ENCODE measurements around the gene SLC22A23.

The SLC22A23 gene

GRCh38 chr6:3280866-3281465, 175.9 kb downstream of the SLC22A23 start:
- peak; percentile 51 for DNase-seq

DNA sequence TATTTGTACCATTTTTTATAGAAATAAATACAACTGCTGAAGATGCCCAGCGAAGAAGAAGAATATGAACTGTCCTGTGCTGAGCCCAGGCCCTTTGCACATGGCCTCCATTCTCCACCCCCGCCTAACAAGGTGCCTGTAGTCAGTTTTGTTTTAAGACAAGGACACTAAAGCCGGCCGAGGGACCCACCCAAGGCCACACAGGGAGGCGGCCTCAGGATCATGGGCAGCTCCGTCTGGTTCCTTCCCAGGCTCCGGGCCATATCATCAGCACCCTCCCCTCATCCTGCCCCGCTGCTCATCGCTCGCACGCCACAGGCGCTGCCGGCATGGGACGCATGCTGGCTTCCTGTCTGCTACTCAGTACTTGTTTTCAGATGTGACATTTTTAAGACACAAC, 176.8 kb downstream of the SLC22A23 start:
- DNase-seq: peak; percentile 46

GRCh38 chr6:3278691-3279090, 178.2 kb downstream of the SLC22A23 start:
- DNase-seq: no peak

DNA sequence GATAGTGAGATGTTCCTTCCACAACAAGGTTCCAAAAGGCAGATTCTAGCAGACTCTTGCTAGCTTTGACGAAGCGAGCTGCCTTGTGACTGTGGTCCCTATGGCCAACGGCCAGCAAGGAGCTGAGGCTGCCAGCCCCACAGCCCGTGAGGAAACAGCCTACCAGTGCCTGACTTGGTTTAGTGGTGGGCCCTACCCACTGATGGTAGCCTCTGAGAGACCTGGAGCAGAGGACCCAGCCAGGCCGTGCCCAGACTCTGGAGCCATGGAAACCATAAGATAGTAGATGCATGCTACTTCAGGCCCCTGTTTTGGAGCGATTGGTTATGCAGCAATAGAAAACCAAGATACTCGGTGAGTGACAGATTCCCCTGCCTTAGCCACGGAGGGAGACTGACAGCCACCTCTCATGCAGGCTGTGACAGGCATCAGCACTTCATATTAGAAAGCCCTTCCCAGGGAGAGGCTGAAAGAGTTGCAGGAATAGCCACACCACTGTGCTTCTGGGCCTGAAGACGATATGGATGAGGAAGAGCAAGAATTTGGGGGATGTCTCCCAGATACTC, 178.9 kb downstream of the SLC22A23 start:
- DNase-seq: no peak

DNA sequence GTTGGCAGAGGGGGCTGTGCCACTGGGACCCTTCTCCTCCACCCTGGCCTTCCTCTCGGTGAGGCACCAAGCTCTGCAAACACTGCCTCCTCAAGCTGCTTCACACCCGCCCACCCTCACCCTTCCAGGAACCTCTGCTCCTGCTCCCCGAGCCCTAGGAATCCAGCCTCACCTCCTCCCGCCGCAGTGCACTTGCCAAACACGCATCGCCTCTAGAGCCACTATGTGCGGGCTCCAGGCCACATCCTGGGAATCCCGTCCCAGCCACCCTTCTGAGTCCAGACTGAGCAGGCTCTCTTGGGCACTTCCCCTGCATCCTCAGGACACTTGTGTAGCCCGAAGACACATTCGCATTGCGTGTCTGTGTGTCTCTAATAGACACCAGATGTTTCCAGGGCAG, 179.6 kb downstream of the SLC22A23 start:
- DNase-seq: no peak

DNA sequence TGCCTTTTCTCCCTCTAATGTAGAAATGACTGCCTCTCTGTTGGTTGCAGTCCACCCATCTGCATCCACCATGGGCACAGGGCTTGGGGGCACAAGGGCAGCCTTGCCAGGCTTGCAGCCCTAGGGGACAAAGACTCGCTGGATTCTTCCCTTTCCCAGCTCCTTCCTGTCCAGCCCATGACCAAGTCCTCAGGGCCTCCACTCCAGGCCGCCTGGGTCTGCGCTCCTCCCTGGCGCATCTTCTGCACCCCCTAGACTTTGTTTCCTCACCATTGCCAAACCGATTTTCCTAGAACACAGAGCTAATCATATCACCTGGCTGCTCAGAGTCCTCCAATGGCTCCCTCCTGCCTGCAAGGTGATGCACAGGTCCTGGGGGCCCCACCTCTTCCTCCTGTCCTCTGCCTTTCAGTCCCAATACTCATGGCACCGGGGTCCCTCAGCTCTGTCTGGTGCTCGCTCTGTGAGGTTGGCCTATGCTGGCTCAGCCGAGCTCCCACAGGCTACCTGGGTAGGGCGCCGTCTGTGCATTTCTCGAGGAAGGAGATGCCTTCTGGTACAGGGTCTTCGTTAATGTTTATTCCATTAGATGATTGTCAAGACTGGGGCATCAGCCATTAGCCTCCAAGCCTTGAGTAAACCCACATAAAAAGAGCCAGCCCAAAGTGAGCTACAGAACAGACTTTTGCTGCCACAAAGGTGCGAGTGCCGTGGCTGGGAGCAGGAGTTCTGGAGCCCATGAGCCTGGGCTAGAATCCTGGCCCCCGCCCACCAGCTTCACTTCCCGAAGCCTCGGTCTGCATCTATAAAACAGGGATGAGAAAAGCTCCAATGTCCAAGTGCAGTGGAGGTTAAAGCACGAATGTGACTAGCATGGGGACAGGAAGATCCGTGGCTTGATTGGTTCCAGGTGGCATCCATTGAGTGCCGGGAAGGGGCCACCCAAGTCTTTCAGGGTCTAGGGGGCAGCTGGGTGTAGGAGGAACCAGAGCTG, 180.4 kb downstream of the SLC22A23 start:
- no peak for DNase-seq

DNA sequence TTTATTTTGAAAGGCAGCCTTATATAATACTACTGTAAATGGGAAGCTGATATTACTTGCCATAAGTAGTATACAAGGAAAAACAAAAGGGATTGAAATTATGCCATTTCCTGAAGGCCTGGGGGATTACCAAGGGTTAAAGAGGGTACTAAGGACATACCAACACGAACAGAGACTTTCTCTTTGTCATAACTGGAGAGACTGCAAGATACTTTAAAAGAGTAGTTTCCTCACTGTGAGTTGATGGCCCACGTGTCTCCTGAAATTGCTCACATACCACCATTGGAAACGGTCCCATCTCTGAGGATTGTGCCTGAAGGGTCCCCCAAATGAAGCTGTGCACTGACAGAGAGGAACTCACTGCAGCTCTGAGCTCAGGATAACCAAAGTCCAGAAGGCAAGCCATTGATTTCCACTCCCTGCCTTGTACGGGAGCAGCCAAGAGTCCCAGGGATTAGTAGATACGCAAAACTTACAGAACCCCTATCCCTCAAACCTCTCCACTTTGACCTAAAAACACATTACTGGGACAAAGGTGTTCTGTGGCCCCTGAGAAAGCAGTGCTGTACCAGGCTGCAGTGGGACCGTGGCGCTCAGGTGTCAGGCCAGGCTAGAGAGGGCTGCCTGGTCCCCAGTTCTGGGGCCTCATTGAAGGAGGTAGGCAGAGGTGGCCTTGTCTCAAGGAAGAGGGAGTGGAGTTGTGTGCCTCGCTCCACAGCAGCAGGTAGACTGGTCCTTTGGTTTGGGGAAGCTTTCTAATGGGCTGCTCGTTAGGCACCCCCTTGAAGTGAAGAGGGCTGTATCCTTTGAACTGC, 182.9 kb downstream of the SLC22A23 start:
- no peak for DNase-seq

GRCh38 chr6:3272911-3273547, 183.8 kb downstream of the SLC22A23 start:
- no peak for DNase-seq

DNA sequence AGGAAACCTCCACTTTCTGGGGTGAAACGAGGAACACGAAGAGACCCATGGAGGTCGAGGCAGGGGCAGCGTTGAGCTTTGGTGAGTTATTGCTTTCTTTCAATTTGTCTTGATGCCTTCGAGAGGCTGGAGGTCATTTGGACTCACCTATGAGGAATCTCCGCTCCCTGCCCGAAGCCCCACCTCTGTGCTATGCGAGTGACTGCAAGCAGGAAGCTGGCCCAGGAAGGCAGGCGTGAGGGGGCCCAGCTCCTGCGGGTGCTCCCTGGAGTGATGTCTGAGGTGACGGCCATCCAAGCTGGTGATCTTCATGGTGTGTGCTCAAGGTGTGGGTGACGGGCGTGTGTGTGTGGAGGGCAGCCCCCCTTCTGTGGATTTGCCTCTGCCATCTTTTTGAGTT, 185.1 kb downstream of the SLC22A23 start:
- DNase-seq: no peak

- no peak for DNase-seq
Measured at GRCh38 chr6:3270258-3270657, 186.6 kb downstream of the SLC22A23 start.

- no peak for DNase-seq
Measured at GRCh38 chr6:3269281-3269975, 187.4 kb downstream of the SLC22A23 start.

- no peak for DNase-seq
Measured at GRCh38 chr6:3268680-3269079, 188.2 kb downstream of the SLC22A23 start.

DNA sequence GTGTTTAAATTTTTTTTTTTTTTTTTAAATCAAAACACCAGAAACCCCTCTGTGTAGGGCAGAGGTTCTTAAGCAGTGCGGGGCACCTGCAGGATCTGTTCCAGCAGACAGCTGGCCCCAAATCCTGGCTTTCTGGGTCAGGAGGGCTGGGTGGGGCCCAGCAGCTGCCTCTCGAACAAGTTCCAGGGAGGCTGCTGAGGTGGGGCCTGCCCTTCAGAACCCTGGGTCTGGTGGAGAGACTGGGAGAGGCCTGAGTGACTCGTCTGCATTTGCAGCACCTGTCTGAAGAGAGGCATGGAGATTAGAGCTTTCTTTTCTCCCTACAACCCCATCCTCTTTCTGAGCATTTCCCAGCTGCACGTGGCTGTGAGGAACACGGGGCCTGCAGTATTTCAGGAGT, 189.7 kb downstream of the SLC22A23 start:
- no peak for DNase-seq

- no peak for DNase-seq
Measured at GRCh38 chr6:3266170-3266569, 190.7 kb downstream of the SLC22A23 start.

GRCh38 chr6:3265671-3266070, 191.2 kb downstream of the SLC22A23 start:
- no peak for DNase-seq

GRCh38 chr6:3264356-3264755, 192.5 kb downstream of the SLC22A23 start:
- no peak for DNase-seq

GRCh38 chr6:3263096-3263495, 193.8 kb downstream of the SLC22A23 start:
- no peak for DNase-seq

DNA sequence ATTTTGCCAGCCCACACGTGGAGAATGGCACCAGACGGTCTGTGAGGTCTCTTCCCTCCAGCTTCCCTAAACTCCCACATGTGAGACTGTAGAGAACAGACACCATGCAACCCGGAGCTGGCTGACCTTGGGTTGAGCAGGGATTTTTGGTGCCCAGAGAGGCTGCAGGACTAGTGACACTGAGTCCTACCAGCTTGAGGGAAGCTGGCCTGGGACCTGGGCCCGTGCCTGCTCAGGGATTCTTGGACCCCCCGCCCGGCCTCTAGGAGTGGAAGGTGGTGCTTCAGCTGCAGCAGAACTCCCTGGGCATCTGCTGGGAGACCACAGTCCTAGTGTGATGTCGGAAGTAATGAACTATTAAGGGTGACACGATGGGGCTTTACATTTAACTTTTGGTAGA, 194.9 kb downstream of the SLC22A23 start:
- DNase-seq: no peak

- DNase-seq: no peak
Measured at GRCh38 chr6:3261518-3261820, 195.4 kb downstream of the SLC22A23 start.

- no peak for DNase-seq
Measured at GRCh38 chr6:3260772-3261517, 195.9 kb downstream of the SLC22A23 start.

DNA sequence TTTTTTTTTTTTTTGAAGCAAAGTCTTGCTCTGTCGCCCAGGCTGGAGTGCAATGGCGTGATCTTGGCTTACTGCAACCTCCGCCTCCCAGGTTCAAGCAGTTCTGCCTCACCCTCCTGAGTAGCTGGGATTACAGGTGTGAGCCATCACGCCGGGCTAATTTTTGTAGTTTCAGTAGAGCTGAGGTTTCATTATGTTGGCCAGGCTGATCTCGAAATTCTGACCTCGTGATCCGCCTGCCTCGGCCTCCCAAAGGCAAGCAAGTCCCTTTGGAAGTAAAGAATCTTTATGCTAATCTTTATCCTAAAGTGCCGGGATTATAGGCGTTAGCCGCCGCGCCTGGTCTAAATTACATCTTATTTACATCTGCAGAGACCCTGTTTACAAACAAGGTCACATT, 196.6 kb downstream of the SLC22A23 start:
- DNase-seq: no peak
